Measurements from ENCODE around the gene NACAD.

Gene NACAD

DNA sequence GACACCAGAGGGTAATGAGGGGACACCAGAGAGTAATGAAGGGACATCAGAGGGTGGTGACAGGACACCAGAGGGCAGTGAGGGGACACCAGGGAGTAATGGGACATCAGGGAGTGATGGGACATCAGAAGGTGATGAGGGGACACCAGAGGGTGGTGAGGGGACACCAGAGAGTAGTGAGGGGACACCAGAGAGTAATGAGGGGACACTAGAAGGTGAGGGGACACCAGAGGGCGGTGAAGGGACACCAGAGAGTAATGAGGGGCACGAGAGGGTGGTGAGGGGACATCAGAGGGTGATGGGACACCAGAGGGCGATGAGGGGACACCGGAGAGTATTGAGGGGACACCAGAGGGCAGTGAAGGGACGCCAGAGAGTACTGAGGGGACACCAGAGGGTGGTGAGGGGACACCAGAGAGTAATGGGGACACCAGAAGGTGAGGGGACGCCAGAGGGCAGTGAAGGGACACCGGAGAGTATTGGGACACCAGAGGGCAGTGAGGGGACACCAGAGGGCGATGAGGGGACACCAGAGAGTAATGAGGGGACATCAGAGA is 10.6 kb downstream of the NACAD start:
- DNase-seq (ENCODE audit: low read depth): no peak
- no peak overlapping the region for H3K4me3 ChIP-seq (ENCODE audit: low read depth, low read length)
- TF ChIP-seq, protein P1, sequence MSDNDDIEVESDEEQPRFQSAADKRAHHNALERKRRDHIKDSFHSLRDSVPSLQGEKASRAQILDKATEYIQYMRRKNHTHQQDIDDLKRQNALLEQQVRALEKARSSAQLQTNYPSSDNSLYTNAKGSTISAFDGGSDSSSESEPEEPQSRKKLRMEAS (IDR thresholded peaks at IDR 0.05; ENCODE audit: low read depth, low read length): no peak
- TF ChIP-seq MYC (IDR thresholded peaks at IDR 0.05; ENCODE audit: low read depth, low read length) (no peak), POLR2A (IDR thresholded peaks at IDR 0.05; ENCODE audit: extremely low read depth, insufficient read length) (no peak)
- TF ChIP-seq, protein P2, sequence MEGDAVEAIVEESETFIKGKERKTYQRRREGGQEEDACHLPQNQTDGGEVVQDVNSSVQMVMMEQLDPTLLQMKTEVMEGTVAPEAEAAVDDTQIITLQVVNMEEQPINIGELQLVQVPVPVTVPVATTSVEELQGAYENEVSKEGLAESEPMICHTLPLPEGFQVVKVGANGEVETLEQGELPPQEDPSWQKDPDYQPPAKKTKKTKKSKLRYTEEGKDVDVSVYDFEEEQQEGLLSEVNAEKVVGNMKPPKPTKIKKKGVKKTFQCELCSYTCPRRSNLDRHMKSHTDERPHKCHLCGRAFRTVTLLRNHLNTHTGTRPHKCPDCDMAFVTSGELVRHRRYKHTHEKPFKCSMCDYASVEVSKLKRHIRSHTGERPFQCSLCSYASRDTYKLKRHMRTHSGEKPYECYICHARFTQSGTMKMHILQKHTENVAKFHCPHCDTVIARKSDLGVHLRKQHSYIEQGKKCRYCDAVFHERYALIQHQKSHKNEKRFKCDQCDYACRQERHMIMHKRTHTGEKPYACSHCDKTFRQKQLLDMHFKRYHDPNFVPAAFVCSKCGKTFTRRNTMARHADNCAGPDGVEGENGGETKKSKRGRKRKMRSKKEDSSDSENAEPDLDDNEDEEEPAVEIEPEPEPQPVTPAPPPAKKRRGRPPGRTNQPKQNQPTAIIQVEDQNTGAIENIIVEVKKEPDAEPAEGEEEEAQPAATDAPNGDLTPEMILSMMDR (IDR thresholded peaks at IDR 0.05; ENCODE audit: low read depth, low read length): no peak

DNA sequence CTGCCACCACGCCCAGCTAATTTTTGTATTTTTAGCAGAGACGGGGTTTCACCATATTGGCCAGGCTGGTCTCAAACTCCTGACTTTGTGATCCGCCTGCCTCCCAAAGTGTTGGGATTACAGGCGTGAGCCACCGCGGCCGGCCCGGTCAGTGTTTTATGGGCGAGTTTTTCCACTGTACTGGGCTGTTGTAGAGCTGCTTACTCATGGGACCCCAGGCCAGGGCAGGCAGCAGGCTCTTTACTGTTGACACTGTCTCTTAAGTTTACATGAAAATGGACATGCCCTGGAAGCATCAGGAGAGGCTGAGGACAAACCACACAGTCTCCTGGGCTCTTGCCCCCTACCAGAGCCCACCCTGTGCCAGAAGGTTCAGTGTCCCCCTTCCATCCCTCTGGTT is 11.2 kb downstream of the NACAD start:
- TF ChIP-seq POLR2A (IDR thresholded peaks at IDR 0.05; ENCODE audit: extremely low read depth, insufficient read length): no peak
- TF ChIP-seq, protein P2 (IDR thresholded peaks at IDR 0.05; ENCODE audit: low read depth, low read length): no peak
- H3K4me3 ChIP-seq (ENCODE audit: low read depth, low read length): no peak overlapping the region
- no peak for DNase-seq (ENCODE audit: low read depth)

DNA sequence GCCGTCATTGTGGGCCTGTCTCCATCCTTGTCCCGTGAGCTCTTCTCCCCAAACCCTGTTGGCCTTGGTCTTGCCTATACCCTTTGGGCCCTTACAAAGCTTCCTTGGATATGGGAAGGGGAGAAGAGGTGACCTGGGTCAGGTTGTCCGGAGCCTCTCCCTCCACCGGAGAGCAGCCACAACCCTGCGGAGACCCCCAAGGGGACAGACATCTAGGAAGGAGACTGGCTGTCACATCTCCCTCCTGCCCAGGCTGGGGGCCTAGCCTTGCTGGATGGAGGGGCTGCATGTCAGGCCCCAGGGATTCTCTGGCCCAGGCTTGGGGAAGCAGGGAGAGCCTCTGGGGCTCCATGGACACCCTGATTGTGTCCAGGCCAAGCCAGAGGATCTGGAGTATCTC is 11.8 kb downstream of the NACAD start:
- TF ChIP-seq MYC (IDR thresholded peaks at IDR 0.05; ENCODE audit: low read depth, low read length): no peak
- TF ChIP-seq, protein P2 (IDR thresholded peaks at IDR 0.05; ENCODE audit: low read depth, low read length): no peak
- TF ChIP-seq POLR2A (IDR thresholded peaks at IDR 0.05; ENCODE audit: extremely low read depth, insufficient read length): no peak
- TF ChIP-seq, protein P1 (IDR thresholded peaks at IDR 0.05; ENCODE audit: low read depth, low read length): no peak
- H3K4me3 ChIP-seq (ENCODE audit: low read depth, low read length): no peak overlapping the region
- no peak for DNase-seq (ENCODE audit: low read depth)

DNA sequence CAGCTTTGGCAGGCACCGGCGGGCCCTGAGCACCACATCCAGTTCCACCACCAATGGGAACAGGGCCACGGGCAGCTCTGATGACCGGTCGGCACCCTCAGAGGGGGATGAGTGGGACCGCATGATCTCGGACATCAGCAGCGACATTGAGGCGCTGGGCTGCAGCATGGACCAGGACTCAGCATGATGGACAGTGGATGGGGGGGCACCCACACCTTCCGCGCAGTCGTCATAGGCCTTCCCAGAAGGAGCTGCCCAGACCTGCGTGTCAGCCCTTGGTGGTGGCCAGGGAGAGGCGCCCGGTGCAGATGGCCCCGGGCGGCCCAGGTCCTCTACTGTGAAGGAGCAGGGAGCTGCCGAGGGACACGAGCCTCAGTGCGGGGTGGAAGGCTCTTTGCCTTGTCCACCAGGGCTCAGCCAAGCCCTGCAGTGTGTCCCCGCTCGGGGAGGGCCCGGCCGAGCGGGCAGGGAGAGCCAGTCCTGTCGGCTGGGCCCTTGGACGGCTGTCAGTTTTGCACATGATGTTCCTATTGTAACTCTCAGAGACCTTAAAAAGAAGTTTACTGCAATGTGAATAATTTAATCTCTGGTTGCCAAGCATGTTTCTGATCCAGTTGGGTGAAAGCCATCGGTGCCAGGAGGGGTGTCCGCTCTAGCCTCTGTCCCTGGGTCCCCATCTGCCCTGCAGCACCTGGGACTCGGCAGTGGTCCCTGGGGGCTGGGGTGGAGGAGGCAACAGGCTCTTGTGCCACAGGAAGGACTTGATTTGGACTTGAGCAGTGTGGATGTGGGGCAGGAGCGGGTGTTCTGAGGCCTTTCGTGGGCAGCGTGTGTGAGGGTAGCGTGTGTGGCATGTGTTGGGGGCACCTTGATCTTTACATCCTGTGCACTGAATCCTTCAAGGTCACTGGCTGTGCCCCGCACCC is 12.6 kb downstream of the NACAD start:
- DNase-seq (ENCODE audit: low read depth): no peak
- TF ChIP-seq, protein P2 (IDR thresholded peaks at IDR 0.05; ENCODE audit: low read depth, low read length): no peak
- TF ChIP-seq POLR2A (IDR thresholded peaks at IDR 0.05; ENCODE audit: extremely low read depth, insufficient read length) (no peak), MYC (IDR thresholded peaks at IDR 0.05; ENCODE audit: low read depth, low read length) (no peak)
- TF ChIP-seq, protein P1 (IDR thresholded peaks at IDR 0.05; ENCODE audit: low read depth, low read length): no peak
- H3K4me3 ChIP-seq (ENCODE audit: low read depth, low read length): no peak overlapping the region

DNA sequence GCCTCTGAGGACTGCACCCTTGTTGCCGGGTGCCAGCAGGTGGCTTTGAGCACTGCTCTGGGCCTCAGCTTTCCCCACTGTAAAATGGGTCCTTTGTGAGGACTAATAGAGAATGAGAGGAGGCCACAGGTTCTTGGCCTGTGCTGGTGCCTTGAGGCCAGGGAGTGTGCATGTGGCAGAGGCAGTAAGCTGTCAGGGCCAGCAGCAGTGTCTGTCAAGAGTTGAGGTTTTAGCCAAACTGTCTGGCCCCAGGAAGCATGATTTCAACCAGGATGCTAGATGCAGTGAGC is 13.5 kb downstream of the NACAD start:
- no peak for DNase-seq (ENCODE audit: low read depth)
- TF ChIP-seq, protein P2 (IDR thresholded peaks at IDR 0.05; ENCODE audit: low read depth, low read length): no peak
- TF ChIP-seq POLR2A (IDR thresholded peaks at IDR 0.05; ENCODE audit: extremely low read depth, insufficient read length): no peak
- no peak for TF ChIP-seq MYC (IDR thresholded peaks at IDR 0.05; ENCODE audit: low read depth, low read length)
- TF ChIP-seq, protein P1 (IDR thresholded peaks at IDR 0.05; ENCODE audit: low read depth, low read length): no peak
- no peak overlapping the region for H3K4me3 ChIP-seq (ENCODE audit: low read depth, low read length)

Measured in NB4 (cell line).